ENCODE measurements around the gene PRIM1. TPM values are rescaled to one million over a fixed set of nuclear protein-coding genes. Genes with fewer than 3 reads are reported as not detected.

The PRIM1 gene
- total and polyA plus RNA-seq, 11 donors, result 2.4 to 6.1 (median 3.3) TPM

DNA sequence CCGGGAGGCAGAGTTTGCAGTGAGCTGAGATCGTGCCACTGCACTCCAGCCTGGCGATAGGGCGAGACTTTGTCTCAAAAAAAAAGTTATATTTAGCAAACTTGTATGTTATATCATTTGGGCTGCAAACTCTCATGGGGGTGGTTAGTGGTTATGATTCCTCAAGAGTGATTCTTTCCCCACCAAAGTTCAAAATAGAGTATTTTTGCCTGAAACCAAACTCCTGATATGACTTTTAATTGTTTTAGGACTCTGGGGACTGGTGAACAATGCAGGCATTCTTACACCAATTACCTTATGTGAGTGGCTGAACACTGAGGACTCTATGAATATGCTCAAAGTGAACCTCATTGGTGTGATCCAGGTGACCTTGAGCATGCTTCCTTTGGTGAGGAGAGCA, 29.6 kb upstream of the PRIM1 start:
- H3K27ac ChIP-seq, result no peak overlapping the region
- no peaks in the 10 kb centered on the region for H3K36me3 ChIP-seq
- no peaks in the 10 kb centered on the region for H3K9me3 ChIP-seq
- H3K4me3 ChIP-seq, result no peak overlapping the region
- no peaks in the 10 kb centered on the region for H3K27me3 ChIP-seq
- TF ChIP-seq, protein P1, sequence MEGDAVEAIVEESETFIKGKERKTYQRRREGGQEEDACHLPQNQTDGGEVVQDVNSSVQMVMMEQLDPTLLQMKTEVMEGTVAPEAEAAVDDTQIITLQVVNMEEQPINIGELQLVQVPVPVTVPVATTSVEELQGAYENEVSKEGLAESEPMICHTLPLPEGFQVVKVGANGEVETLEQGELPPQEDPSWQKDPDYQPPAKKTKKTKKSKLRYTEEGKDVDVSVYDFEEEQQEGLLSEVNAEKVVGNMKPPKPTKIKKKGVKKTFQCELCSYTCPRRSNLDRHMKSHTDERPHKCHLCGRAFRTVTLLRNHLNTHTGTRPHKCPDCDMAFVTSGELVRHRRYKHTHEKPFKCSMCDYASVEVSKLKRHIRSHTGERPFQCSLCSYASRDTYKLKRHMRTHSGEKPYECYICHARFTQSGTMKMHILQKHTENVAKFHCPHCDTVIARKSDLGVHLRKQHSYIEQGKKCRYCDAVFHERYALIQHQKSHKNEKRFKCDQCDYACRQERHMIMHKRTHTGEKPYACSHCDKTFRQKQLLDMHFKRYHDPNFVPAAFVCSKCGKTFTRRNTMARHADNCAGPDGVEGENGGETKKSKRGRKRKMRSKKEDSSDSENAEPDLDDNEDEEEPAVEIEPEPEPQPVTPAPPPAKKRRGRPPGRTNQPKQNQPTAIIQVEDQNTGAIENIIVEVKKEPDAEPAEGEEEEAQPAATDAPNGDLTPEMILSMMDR (IDR thresholded peaks at IDR 0.05), result no peak
- DNase-seq (no peak), ATAC-seq (no peak)
- intact Hi-C loops (cut with DNase I), result no loop called here
- no peaks in the 10 kb centered on the region for H3K4me1 ChIP-seq
- 77 to 88% (median 84%) methylated on average over 4 of the region's 4 CpGs for WGBS, 4 donors

DNA sequence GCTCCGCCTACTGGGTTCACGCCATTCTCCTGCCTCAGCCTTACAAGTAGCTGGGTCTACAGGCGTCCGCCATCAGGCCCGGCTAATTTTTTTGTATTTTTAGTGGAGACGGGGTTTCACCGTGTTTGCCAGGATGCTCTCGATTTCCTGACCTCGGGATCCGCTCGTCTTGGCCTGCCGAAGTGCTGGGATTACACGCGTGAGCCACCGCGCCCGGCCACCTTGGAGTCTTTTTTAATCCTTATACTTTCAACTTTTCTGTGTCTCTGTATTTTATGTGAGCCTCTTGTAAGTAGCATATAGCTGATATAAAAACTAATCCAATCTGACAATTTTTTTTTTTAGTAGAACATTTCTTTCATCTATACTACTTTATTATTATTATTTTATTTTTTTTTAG, 26.6 kb upstream of the PRIM1 start:
- H3K4me1 ChIP-seq, result no peaks in the 10 kb centered on the region
- H3K36me3 ChIP-seq, result no peaks in the 10 kb centered on the region
- ATAC-seq (no peak), DNase-seq (no peak)
- intact Hi-C loops (cut with DNase I), result no loop called here
- H3K27ac ChIP-seq, result no peak overlapping the region
- H3K9me3 ChIP-seq, result no peaks in the 10 kb centered on the region
- TF ChIP-seq POLR2A (IDR thresholded peaks at IDR 0.05), result no peak
- TF ChIP-seq, protein P1 (IDR thresholded peaks at IDR 0.05), result no peak
- WGBS, 4 donors, result 93 to 96% (median 94%) methylated on average over 17 of the region's 17 CpGs
- H3K27me3 ChIP-seq, result no peaks in the 10 kb centered on the region
- H3K4me3 ChIP-seq, result no peak overlapping the region

DNA sequence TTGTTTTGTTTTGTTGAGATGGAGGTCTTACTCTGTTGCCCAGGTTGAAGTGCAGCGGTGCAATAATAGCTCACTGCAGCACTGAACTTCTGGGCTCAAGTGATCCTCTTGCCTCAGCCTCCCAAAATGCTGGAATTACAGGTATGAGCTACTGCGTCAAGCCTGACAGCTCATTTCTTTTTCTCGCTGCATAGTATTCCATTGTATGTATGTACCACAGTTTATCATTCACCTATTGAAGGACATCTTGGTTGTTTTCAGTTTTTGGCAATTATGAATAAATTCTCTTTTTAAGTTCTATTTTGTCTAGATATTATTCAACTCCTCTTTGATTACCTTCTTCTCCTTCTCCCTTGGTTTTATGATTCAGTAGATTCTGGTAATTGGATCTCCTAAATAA, 24.5 kb upstream of the PRIM1 start:
- no peak overlapping the region for H3K4me3 ChIP-seq
- no peaks in the 10 kb centered on the region for H3K9me3 ChIP-seq
- H3K36me3 ChIP-seq, result no peaks in the 10 kb centered on the region
- DNase-seq, result no peak
- no peak for ATAC-seq
- TF ChIP-seq, protein P1 (IDR thresholded peaks at IDR 0.05), result no peak
- no peaks in the 10 kb centered on the region for H3K27me3 ChIP-seq
- 94 to 99% (median 97%) methylated on average over 3 of the region's 3 CpGs for WGBS, 4 donors
- intact Hi-C loops (cut with DNase I), result no loop called here
- no peak overlapping the region for H3K27ac ChIP-seq
- no peaks in the 10 kb centered on the region for H3K4me1 ChIP-seq

DNA sequence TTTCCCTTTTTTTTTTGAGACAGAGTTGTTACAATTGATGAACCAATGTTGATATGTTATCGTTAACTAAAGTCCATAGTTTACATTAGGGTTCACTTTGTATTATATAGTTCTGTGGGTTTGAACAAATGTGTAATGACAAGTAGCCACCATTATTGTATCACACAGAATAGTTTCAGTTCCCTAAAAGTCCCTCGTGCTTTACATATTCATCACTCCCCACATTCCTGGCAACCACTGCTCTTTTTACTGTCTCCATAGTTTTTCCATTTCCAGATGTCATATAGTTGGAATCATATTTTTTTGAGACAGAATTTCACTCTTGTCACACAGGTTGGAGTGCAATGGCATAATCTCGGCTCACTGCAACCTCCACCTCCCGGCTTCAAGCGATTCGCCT, 23.5 kb upstream of the PRIM1 start:
- WGBS, 4 donors, result 73 to 89% (median 88%) methylated on average over 5 to 6 of the region's 6 CpGs
- Histone ChIP-seq H3K36me3 (no peaks in the 10 kb centered on the region), H3K27ac (no peak overlapping the region), H3K4me3 (no peak overlapping the region), H3K4me1 (no peaks in the 10 kb centered on the region), H3K9me3 (no peaks in the 10 kb centered on the region), H3K27me3 (no peaks in the 10 kb centered on the region)
- TF ChIP-seq, protein P1 (IDR thresholded peaks at IDR 0.05), result no peak
- TF ChIP-seq POLR2A (IDR thresholded peaks at IDR 0.05), result no peak
- ATAC-seq (no peak), DNase-seq (no peak)
- intact Hi-C loops (cut with DNase I), result no loop called here
